Sigmoid colon (tissue), 4 donors: ENCODE data around the gene MYH11.
"Not testable (repeated sequence)": the region's sequence is repeated elsewhere in the genome, so short reads cannot be mapped to it uniquely, and the experiment has no call there.

Experiments used
- CTCF ChIP-seq, 4 experiments: fragments of 450-650 bp in 3 of 4; fragments of 200-600 bp in 1 of 4; IDR thresholded peaks; one replicate each; pipeline ENCODE4 v1.5.1; 2016 to 2019; ENCODE audit warnings: antibody characterized with exemption in 4 of 4, mild to moderate bottlenecking in 3 of 4, moderate library complexity in 2 of 4
- POLR2A ChIP-seq, 2 donors: fragments of 450-650 bp; IDR thresholded peaks; one replicate each; pipeline ENCODE4 v1.6.1; 2016; ENCODE audit warnings: antibody characterized with exemption in 2 of 2, mild to moderate bottlenecking in 2 of 2, moderate library complexity in 2 of 2
- POLR2AphosphoS5 ChIP-seq, 4 donors: sonication (generic); formaldehyde crosslinking; IDR thresholded peaks; one replicate each; pipeline ENCODE4 v1.6.1; 2017; ENCODE audit warnings: antibody characterized with exemption in 4 of 4

GRCh38 chr16:15839204-15839603 is 17.6 kb downstream of the MYH11 start:
- not testable (repeated sequence) for TF ChIP-seq CTCF, POLR2AphosphoS5, POLR2A (IDR thresholded peaks at IDR 0.05)
